ENCODE results near the gene CWF19L2.
"Not testable (repeated sequence)": the region's sequence is repeated elsewhere in the genome, so short reads cannot be mapped to it uniquely, and the experiment has no call there.

Gene CWF19L2

GRCh38 chr11:107467696-107468095 is 10.1 kb upstream of the CWF19L2 start:
- no peaks in the 10 kb centered on the region for H3K4me1 Mint-ChIP-seq
- H3K36me3 Mint-ChIP-seq (ENCODE audit: low read depth) = peaks cover 1% of the 10 kb centered on the region
- DNase-seq = no peak
- H3K27me3 Mint-ChIP-seq = peaks cover 31% of the 10 kb centered on the region
- peaks cover 14% of the 10 kb centered on the region for H3K9me3 Mint-ChIP-seq
- no peak overlapping the region for H3K27ac Mint-ChIP-seq
- no peak for ATAC-seq
- no peak overlapping the region for H3K4me3 Mint-ChIP-seq

GRCh38 chr11:107466275-107466866 is 8.7 kb upstream of the CWF19L2 start:
- DNase-seq; H3K4me1 Mint-ChIP-seq; H3K36me3 Mint-ChIP-seq (ENCODE audit: low read depth); H3K4me3 Mint-ChIP-seq; H3K27ac Mint-ChIP-seq; ATAC-seq: not testable (repeated sequence)
- peaks cover 27% of the 10 kb centered on the region for H3K27me3 Mint-ChIP-seq
- peaks cover 14% of the 10 kb centered on the region for H3K9me3 Mint-ChIP-seq

GRCh38 chr11:107457205-107457557 is 444 bp downstream of the CWF19L2 start:
- ATAC-seq = no peak
- no peaks in the 10 kb centered on the region for H3K9me3 Mint-ChIP-seq
- no peaks in the 10 kb centered on the region for H3K27me3 Mint-ChIP-seq
- peak overlapping the region; percentile 91 for H3K4me3 Mint-ChIP-seq
- H3K4me1 Mint-ChIP-seq = peaks cover 26% of the 10 kb centered on the region
- H3K36me3 Mint-ChIP-seq (ENCODE audit: low read depth) = peaks cover 10% of the 10 kb centered on the region
- H3K27ac Mint-ChIP-seq = peak overlapping the region; percentile 89
- no peak for DNase-seq

GRCh38 chr11:107453594-107454286 is 3.9 kb downstream of the CWF19L2 start:
- Mint-ChIP-seq H3K27me3 (no peaks in the 10 kb centered on the region), H3K36me3 (ENCODE audit: low read depth) (peaks cover 17% of the 10 kb centered on the region), H3K27ac (no peak overlapping the region), H3K4me1 (peaks cover 36% of the 10 kb centered on the region), H3K4me3 (no peak overlapping the region), H3K9me3 (no peaks in the 10 kb centered on the region)
- DNase-seq = no peak
- ATAC-seq = no peak

GRCh38 chr11:107446822-107447431 is 10.7 kb downstream of the CWF19L2 start:
- no peak overlapping the region for H3K4me3 Mint-ChIP-seq
- H3K9me3 Mint-ChIP-seq = no peaks in the 10 kb centered on the region
- no peaks in the 10 kb centered on the region for H3K27me3 Mint-ChIP-seq
- no peak for ATAC-seq
- no peak for DNase-seq
- peaks cover 24% of the 10 kb centered on the region for H3K4me1 Mint-ChIP-seq
- H3K36me3 Mint-ChIP-seq (ENCODE audit: low read depth) = peaks cover 40% of the 10 kb centered on the region
- H3K27ac Mint-ChIP-seq = no peak overlapping the region

- Mint-ChIP-seq H3K4me1 (peaks cover 13% of the 10 kb centered on the region), H3K27me3 (no peaks in the 10 kb centered on the region), H3K4me3 (no peak overlapping the region), H3K27ac (no peak overlapping the region), H3K9me3 (no peaks in the 10 kb centered on the region), H3K36me3 (ENCODE audit: low read depth) (peaks cover 53% of the 10 kb centered on the region)
- DNase-seq = no peak
- ATAC-seq = no peak
These were observed 14.9 kb downstream of the CWF19L2 start for GRCh38 chr11:107442715-107443215.

GRCh38 chr11:107439586-107440167 is 17.9 kb downstream of the CWF19L2 start:
- DNase-seq (no peak), ATAC-seq (no peak)
- Mint-ChIP-seq H3K9me3 (no peaks in the 10 kb centered on the region), H3K36me3 (ENCODE audit: low read depth) (peaks cover 36% of the 10 kb centered on the region), H3K4me3 (no peak overlapping the region), H3K27me3 (no peaks in the 10 kb centered on the region), H3K4me1 (peaks cover 3% of the 10 kb centered on the region), H3K27ac (no peak overlapping the region)

GRCh38 chr11:107438148-107438547 is 19.5 kb downstream of the CWF19L2 start:
- Mint-ChIP-seq H3K4me1 (peaks cover 3% of the 10 kb centered on the region), H3K9me3 (no peaks in the 10 kb centered on the region), H3K27me3 (no peaks in the 10 kb centered on the region), H3K4me3 (no peak overlapping the region), H3K27ac (no peak overlapping the region), H3K36me3 (ENCODE audit: low read depth) (peaks cover 27% of the 10 kb centered on the region)
- ATAC-seq (no peak), DNase-seq (no peak)

GRCh38 chr11:107430525-107430924 is 27.1 kb downstream of the CWF19L2 start:
- peaks cover 12% of the 10 kb centered on the region for H3K4me1 Mint-ChIP-seq
- DNase-seq = no peak
- peak overlapping the region; percentile 16 for H3K4me3 Mint-ChIP-seq
- H3K27me3 Mint-ChIP-seq = no peaks in the 10 kb centered on the region
- no peaks in the 10 kb centered on the region for H3K9me3 Mint-ChIP-seq
- H3K27ac Mint-ChIP-seq = peak overlapping the region; percentile 2
- peaks cover 38% of the 10 kb centered on the region for H3K36me3 Mint-ChIP-seq (ENCODE audit: low read depth)
- no peak for ATAC-seq

- ATAC-seq (no peak), DNase-seq (no peak)
- Mint-ChIP-seq H3K4me3 (no peak overlapping the region), H3K36me3 (ENCODE audit: low read depth) (peaks cover 51% of the 10 kb centered on the region), H3K27ac (no peak overlapping the region), H3K27me3 (no peaks in the 10 kb centered on the region), H3K9me3 (no peaks in the 10 kb centered on the region), H3K4me1 (peaks cover 12% of the 10 kb centered on the region)
These were observed 29.9 kb downstream of the CWF19L2 start for GRCh38 chr11:107427569-107428180.

- H3K27me3 Mint-ChIP-seq = no peaks in the 10 kb centered on the region
- H3K36me3 Mint-ChIP-seq (ENCODE audit: low read depth) = peaks cover 34% of the 10 kb centered on the region
- H3K9me3 Mint-ChIP-seq = no peaks in the 10 kb centered on the region
- H3K4me1 Mint-ChIP-seq = peaks cover 3% of the 10 kb centered on the region
- H3K4me3 Mint-ChIP-seq = no peak overlapping the region
- H3K27ac Mint-ChIP-seq = no peak overlapping the region
- ATAC-seq = no peak
- no peak for DNase-seq
These were observed 44.3 kb downstream of the CWF19L2 start for GRCh38 chr11:107413352-107413751.

- Mint-ChIP-seq H3K27me3 (no peaks in the 10 kb centered on the region), H3K4me3 (no peak overlapping the region), H3K36me3 (ENCODE audit: low read depth) (peaks cover 38% of the 10 kb centered on the region), H3K9me3 (peaks cover 8% of the 10 kb centered on the region), H3K4me1 (peaks cover 5% of the 10 kb centered on the region), H3K27ac (no peak overlapping the region)
- DNase-seq = no peak
- no peak for ATAC-seq
These were observed 48.8 kb downstream of the CWF19L2 start for GRCh38 chr11:107408762-107409211.

GRCh38 chr11:107405260-107405659 is 52.4 kb downstream of the CWF19L2 start:
- no peak overlapping the region for H3K4me3 Mint-ChIP-seq
- peaks cover 22% of the 10 kb centered on the region for H3K9me3 Mint-ChIP-seq
- no peak for DNase-seq
- H3K4me1 Mint-ChIP-seq = peaks cover 3% of the 10 kb centered on the region
- no peaks in the 10 kb centered on the region for H3K27me3 Mint-ChIP-seq
- ATAC-seq = no peak
- no peak overlapping the region for H3K27ac Mint-ChIP-seq
- peaks cover 61% of the 10 kb centered on the region for H3K36me3 Mint-ChIP-seq (ENCODE audit: low read depth)

- H3K27me3 Mint-ChIP-seq, H3K4me1 Mint-ChIP-seq, DNase-seq, H3K4me3 Mint-ChIP-seq, ATAC-seq, H3K27ac Mint-ChIP-seq: not testable (repeated sequence)
- Mint-ChIP-seq H3K36me3 (ENCODE audit: low read depth) (peaks cover 76% of the 10 kb centered on the region), H3K9me3 (peaks cover 37% of the 10 kb centered on the region)
These were observed 56.5 kb downstream of the CWF19L2 start for GRCh38 chr11:107401131-107401530.
